GM13977 (cell line): ENCODE results near the gene FGF5.
"Not testable (repeated sequence)": the region's sequence is repeated elsewhere in the genome, so short reads cannot be mapped to it uniquely, and the experiment has no call there.

Source experiments
- DNase-seq: peaks from one replicate; pipeline ENCODE4 v3.0.0; 2012; ENCODE audit warnings: low spot score
- in situ Hi-C: fragments of 300-500 bp; cut with MboI; formaldehyde crosslinking; loops from one replicate; pipeline ENCODE4 v1.12.0; 2022; ENCODE audit warnings: low sequenced_read_pairs, low pct_unique_long_range_greater_than_20kb, mixed read lengths, inconsistent platforms; ENCODE audit not compliant: unreplicated experiment
- TF ChIP-seq, protein P1 (sequence below): IDR thresholded peaks from 2 replicates; pipeline ENCODE4 v1.5.1; 2012; ENCODE audit warnings: mild to moderate bottlenecking, control low read depth; ENCODE audit not compliant: insufficient read depth; ENCODE audit errors: extremely low read depth, missing control alignments

FGF5 gene

DNA sequence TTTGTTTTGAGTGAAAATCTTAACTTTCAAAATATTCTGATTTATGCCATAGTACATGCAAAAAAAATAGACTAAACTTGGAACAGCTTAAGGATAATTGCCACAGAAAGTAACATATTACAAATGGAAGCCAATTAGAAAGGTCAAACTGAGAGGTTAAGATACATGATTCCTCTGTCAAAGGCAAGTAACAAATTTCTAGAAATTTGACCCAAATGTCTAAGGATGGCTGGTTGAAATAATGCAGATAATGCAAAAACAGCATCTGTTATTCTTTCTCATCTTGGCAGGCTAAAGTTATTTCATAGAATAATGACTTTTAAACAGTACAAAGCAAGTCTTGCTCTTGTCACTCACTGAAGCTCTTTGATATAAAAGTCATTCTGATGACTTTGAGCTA lies 10.5 kb downstream of the FGF5 start:
- DNase-seq = no peak
- TF ChIP-seq, protein P1, sequence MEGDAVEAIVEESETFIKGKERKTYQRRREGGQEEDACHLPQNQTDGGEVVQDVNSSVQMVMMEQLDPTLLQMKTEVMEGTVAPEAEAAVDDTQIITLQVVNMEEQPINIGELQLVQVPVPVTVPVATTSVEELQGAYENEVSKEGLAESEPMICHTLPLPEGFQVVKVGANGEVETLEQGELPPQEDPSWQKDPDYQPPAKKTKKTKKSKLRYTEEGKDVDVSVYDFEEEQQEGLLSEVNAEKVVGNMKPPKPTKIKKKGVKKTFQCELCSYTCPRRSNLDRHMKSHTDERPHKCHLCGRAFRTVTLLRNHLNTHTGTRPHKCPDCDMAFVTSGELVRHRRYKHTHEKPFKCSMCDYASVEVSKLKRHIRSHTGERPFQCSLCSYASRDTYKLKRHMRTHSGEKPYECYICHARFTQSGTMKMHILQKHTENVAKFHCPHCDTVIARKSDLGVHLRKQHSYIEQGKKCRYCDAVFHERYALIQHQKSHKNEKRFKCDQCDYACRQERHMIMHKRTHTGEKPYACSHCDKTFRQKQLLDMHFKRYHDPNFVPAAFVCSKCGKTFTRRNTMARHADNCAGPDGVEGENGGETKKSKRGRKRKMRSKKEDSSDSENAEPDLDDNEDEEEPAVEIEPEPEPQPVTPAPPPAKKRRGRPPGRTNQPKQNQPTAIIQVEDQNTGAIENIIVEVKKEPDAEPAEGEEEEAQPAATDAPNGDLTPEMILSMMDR = no peak
- in situ Hi-C loops = no loop called here

DNA sequence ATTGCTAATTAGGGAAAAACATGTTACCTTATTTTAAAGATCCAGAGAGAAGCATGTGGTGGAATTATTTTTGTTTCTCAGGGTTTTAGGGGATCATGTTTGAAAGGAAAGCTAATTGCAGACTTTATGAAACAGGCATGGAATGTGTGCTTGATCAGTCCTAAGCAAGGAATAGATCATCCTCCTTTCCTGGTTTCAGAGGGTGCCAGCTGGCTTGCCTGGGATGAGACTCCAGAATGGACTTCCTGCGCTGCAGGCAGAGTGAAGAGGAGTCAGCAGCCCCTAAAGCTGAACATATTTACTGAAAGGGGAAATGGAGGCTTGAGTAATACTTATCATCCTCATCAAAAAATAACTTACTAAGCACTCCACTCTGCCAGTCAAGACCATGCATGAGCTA lies 13.3 kb downstream of the FGF5 start:
- TF ChIP-seq, protein P1 = no peak
- in situ Hi-C loops = no loop called here
- DNase-seq = no peak

DNA sequence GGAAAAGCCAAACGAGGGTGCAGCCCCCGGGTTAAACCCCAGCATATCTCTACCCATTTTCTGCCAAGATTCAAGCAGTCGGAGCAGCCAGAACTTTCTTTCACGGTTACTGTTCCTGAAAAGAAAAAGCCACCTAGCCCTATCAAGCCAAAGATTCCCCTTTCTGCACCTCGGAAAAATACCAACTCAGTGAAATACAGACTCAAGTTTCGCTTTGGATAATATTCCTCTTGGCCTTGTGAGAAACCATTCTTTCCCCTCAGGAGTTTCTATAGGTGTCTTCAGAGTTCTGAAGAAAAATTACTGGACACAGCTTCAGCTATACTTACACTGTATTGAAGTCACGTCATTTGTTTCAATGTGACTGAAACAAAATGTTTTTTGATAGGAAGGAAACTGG lies 20.0 kb downstream of the FGF5 start:
- TF ChIP-seq, protein P1 = no peak
- in situ Hi-C loops = no loop called here
- DNase-seq = no peak

DNA sequence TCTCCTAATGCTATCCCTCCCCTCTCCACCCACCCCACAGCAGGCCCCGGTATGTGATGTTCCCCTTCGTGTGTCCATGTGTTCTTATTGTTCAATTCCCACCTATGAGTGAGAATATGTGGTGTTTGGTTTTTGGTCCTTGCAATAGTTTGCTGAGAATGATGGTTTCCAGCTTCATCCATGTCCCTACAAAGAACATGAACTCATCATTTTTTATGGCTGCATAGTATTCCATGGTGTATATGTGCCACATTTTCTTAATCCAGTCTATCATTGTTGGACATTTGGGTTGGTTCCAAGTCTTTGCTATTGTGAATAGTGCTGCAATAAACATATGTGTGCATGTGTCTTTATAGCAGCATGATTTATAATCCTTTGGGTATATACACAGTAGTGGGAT lies 24.2 kb downstream of the FGF5 start:
- DNase-seq, in situ Hi-C loops: not testable (repeated sequence)

DNA sequence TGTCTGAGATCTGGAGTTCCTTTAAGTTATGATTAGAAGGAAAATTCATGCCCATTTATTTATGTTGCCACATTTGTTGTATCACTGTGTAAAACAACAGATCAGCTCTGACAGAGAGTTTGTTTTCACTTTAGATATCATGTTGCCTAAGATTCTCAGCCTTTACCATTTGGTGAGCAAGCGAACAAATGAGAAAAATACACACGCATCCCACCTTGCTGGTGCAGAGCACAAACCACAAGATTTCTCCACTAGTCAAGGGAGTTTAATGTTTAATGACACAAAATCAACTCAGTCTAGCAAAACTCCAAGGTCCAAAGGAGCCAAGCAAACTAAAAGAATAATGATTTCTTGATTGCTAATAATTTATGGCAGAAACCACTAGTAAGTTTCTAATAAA lies 27.7 kb downstream of the FGF5 start:
- in situ Hi-C loops = no loop called here
- TF ChIP-seq, protein P1 = no peak
- DNase-seq = no peak

DNA sequence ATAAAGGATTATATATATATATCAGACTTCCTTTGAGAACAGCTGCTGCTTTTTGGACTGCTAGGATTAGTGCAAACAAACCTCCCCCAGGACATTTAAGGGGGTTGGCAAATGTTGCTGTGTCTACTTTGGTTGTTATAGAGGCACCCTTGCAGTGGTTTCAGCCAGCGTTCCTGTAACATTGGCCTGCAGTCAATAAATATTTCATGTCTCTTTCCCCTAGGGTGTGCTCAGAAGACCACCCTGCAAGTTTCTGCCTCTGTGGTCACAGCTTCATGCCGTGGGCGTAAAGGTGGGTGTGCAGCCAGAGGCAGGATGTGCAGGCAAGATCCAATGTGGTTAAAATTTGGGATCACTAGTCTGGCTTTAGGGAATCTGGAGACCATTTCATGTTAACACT lies 28.9 kb downstream of the FGF5 start:
- no peak for DNase-seq
- in situ Hi-C loops = no loop called here
- TF ChIP-seq, protein P1 = no peak

DNA sequence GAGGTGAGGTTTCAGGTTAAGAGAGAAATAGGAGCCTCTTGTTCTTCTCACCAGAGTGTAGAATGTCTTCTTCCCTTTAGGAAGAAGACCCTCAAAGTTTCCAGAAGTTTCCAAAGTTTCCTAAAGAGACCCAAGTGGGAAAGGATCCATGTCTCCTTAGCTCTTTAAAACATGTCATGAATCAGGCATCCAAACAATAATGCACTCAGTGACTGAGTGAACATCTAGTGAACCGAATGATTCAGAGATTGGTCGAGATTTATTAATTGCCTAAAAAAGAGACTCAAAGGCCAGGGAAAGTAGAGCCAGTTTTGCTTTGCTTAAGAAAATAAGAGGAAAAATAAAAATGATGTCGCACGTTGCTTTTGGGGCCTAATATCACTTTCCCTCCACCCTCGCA lies 29.4 kb downstream of the FGF5 start:
- TF ChIP-seq, protein P1 = no peak
- no peak for DNase-seq
- in situ Hi-C loops = no loop called here
